HG03108 (cell line): ENCODE results near the gene INSIG2.

Experiments used
- ATAC-seq: cut with Tn5 transposase; IDR thresholded peaks from one replicate; pipeline ENCODE4 v1.9.1; 2021; ENCODE audit warnings: moderate library complexity; ENCODE audit not compliant: unreplicated experiment

The INSIG2 gene

GRCh38 chr2:118124288-118124891 lies 36.1 kb downstream of the INSIG2 start:
- no peak for ATAC-seq

GRCh38 chr2:118127250-118127649 lies 39.0 kb downstream of the INSIG2 start:
- ATAC-seq: no peak

- no peak for ATAC-seq
Measured at GRCh38 chr2:118128826-118129225, 40.6 kb downstream of the INSIG2 start.

GRCh38 chr2:118130385-118130784 lies 42.1 kb downstream of the INSIG2 start:
- no peak for ATAC-seq

- no peak for ATAC-seq
Measured at GRCh38 chr2:118131771-118132170, 43.5 kb downstream of the INSIG2 start.

- no peak for ATAC-seq
Measured at GRCh38 chr2:118133916-118134315, 45.6 kb downstream of the INSIG2 start.

- ATAC-seq: no peak
Measured at GRCh38 chr2:118134650-118135049, 46.4 kb downstream of the INSIG2 start.

GRCh38 chr2:118145207-118145606 lies 56.9 kb downstream of the INSIG2 start:
- ATAC-seq: no peak

- ATAC-seq: no peak
Measured at GRCh38 chr2:118145806-118146205, 57.5 kb downstream of the INSIG2 start.

- ATAC-seq: no peak
Measured at GRCh38 chr2:118146315-118147283, 58.3 kb downstream of the INSIG2 start.

GRCh38 chr2:118148133-118148532 lies 59.9 kb downstream of the INSIG2 start:
- peak; percentile 83 for ATAC-seq

GRCh38 chr2:118148809-118149208 lies 60.5 kb downstream of the INSIG2 start:
- ATAC-seq: no peak

GRCh38 chr2:118150294-118150693 lies 62.0 kb downstream of the INSIG2 start:
- no peak for ATAC-seq

GRCh38 chr2:118151831-118152230 lies 63.6 kb downstream of the INSIG2 start:
- no peak for ATAC-seq

GRCh38 chr2:118153433-118153832 lies 65.2 kb downstream of the INSIG2 start:
- ATAC-seq: no peak

GRCh38 chr2:118154176-118154575 lies 65.9 kb downstream of the INSIG2 start:
- ATAC-seq: no peak
